GM18520 (cell line): ENCODE results near the gene AGPAT1.

Experiments used
- ATAC-seq: cut with Tn5 transposase; IDR thresholded peaks from one replicate; pipeline ENCODE4 v1.9.1; 2021; ENCODE audit not compliant: unreplicated experiment

The AGPAT1 gene

GRCh38 chr6:32173051-32173727 lies 2.7 kb downstream of the AGPAT1 start:
- ATAC-seq = no peak

GRCh38 chr6:32171234-32171633 lies 4.7 kb downstream of the AGPAT1 start:
- no peak for ATAC-seq

GRCh38 chr6:32170294-32170693 lies 5.6 kb downstream of the AGPAT1 start:
- ATAC-seq = no peak

- ATAC-seq = no peak
Measured at GRCh38 chr6:32168807-32169591, 6.9 kb downstream of the AGPAT1 start.

GRCh38 chr6:32168350-32168749 lies 7.5 kb downstream of the AGPAT1 start:
- no peak for ATAC-seq

GRCh38 chr6:32167761-32168262 lies 8.1 kb downstream of the AGPAT1 start:
- ATAC-seq = no peak

GRCh38 chr6:32167154-32167760 lies 8.6 kb downstream of the AGPAT1 start:
- ATAC-seq = no peak

- ATAC-seq = no peak
Measured at GRCh38 chr6:32166411-32167061, 9.3 kb downstream of the AGPAT1 start.

GRCh38 chr6:32164295-32164694 lies 11.6 kb downstream of the AGPAT1 start, which contains the start of gene EGFL8:
Gene EGFL8 (plus strand): TSS chr6:32164595. CDS start chr6:32166166, 1,571 bp downstream.
- no peak for ATAC-seq

GRCh38 chr6:32163559-32164258 lies 12.2 kb downstream of the AGPAT1 start:
- ATAC-seq = no peak

GRCh38 chr6:32158052-32158451 lies 17.8 kb downstream of the AGPAT1 start:
- no peak for ATAC-seq

GRCh38 chr6:32156891-32157290 lies 19.0 kb downstream of the AGPAT1 start:
- ATAC-seq = no peak

- ATAC-seq = no peak
Measured at GRCh38 chr6:32154514-32155161, 21.2 kb downstream of the AGPAT1 start.

- no peak for ATAC-seq
Measured at GRCh38 chr6:32153564-32154513, 22.0 kb downstream of the AGPAT1 start, which contains the start of gene PPT2. Gene PPT2 (plus strand): TSS chr6:32154141. CDS start chr6:32154595, 454 bp downstream.

GRCh38 chr6:32152769-32153563 lies 22.9 kb downstream of the AGPAT1 start:
- ATAC-seq = no peak

GRCh38 chr6:32151863-32152768 lies 23.8 kb downstream of the AGPAT1 start, which contains the start of gene PRRT1:
Gene PRRT1 (minus strand): TSS chr6:32151939. CDS start chr6:32151827, 112 bp downstream.
- no peak for ATAC-seq
